Panc1 (cell line): ENCODE data around the gene HELLS. TPM values are rescaled to one million over a fixed set of nuclear protein-coding genes. Genes with fewer than 3 reads are reported as not detected.
"Not testable (repeated sequence)": the region's sequence is repeated elsewhere in the genome, so short reads cannot be mapped to it uniquely, and the experiment has no call there.

Experiments used
- ATAC-seq: fragments of 200-7000 bp; cut with Tn5 transposase; 2 replicates; pipeline ENCODE4 v1.9.1; 2020; ENCODE audit warnings: mild to moderate bottlenecking, moderate library complexity
- BruUV-seq: library from RNA; stranded (reverse); fragments of 400-500 nt; replicated peaks from 2 replicates; lab custom pipeline; 2021; lab: Mats Ljungman, UMichigan
- CTCF ChIA-PET: fragments of 300-600 bp; sonication (Branson Sonifier 250); formaldehyde crosslinking; loops from one replicate; lab custom pipeline; 2022; ENCODE audit warnings: antibody characterized with exemption; lab: Charles Lee
- POLR2A ChIA-PET: fragments of 300-600 bp; sonication (Branson Sonifier 250); formaldehyde crosslinking; loops from one replicate; lab custom pipeline; 2022; ENCODE audit warnings: antibody characterized with exemption; lab: Charles Lee
- DNase-seq: peaks from one replicate; pipeline ENCODE4 v3.0.0-alpha.2; 2010; ENCODE audit warnings: low read depth, low spot score
- H3K27ac ChIP-seq: 2 replicates; pipeline ENCODE4 v1.5.1; 2011; ENCODE audit warnings: mild to moderate bottlenecking, low read length, inconsistent platforms
- H3K27me3 ChIP-seq: fragments of 200-500 bp; sonication (Bioruptor generic); 2 replicates; pipeline ENCODE4 v1.6.0; 2014; ENCODE audit warnings: low read length, inconsistent platforms; ENCODE audit not compliant: control insufficient read depth, insufficient read depth
- H3K36me3 ChIP-seq: fragments of 200-500 bp; sonication (Bioruptor generic); 2 replicates; pipeline ENCODE4 v1.5.1; 2014; ENCODE audit warnings: inconsistent platforms, mild to moderate bottlenecking, low read length, moderate library complexity; ENCODE audit not compliant: control insufficient read depth, insufficient read depth
- H3K4me1 ChIP-seq: 2 replicates; pipeline ENCODE4 v1.5.1; 2011; ENCODE audit warnings: inconsistent platforms, mild to moderate bottlenecking, low read length, moderate library complexity; ENCODE audit not compliant: control insufficient read depth, insufficient read depth
- H3K4me3 ChIP-seq, 2 experiments: 2 replicates each; pipeline ENCODE4 v1.5.1; 2011 to 2012; ENCODE audit warnings: low read depth in 2 of 2, low read length in 2 of 2, mild to moderate bottlenecking in 2 of 2, inconsistent platforms in 1 of 2, moderate library complexity in 1 of 2
- H3K9me3 ChIP-seq: fragments of 200-500 bp; sonication (Bioruptor generic); 2 replicates; pipeline ENCODE4 v1.5.1; 2014; ENCODE audit warnings: low read depth, mild to moderate bottlenecking, inconsistent platforms, low read length, moderate library complexity; ENCODE audit not compliant: control insufficient read depth, insufficient read depth
- CTCF ChIP-seq: fragments of 450-650 bp; IDR thresholded peaks from 2 replicates; pipeline ENCODE4 v1.5.1; 2017; ENCODE audit warnings: mild to moderate bottlenecking
- POLR2AphosphoS5 ChIP-seq: IDR thresholded peaks from 2 replicates; pipeline ENCODE4 v1.6.1; 2012; ENCODE audit warnings: mild to moderate bottlenecking, low read depth, low read length, moderate library complexity
- REST ChIP-seq, 2 experiments: IDR thresholded peaks; 2 replicates each; pipeline ENCODE4 v1.6.1; 2011 to 2012; ENCODE audit warnings: low read depth in 2 of 2, control low read depth in 1 of 2, low read length in 1 of 2, mild to moderate bottlenecking in 1 of 2, moderate library complexity in 1 of 2; ENCODE audit not compliant: insufficient read depth in 1 of 2
- SIN3A ChIP-seq: IDR thresholded peaks from 2 replicates; pipeline ENCODE4 v1.6.1; 2012; ENCODE audit warnings: low read depth, mild to moderate bottlenecking, low read length, moderate library complexity, borderline replicate concordance; ENCODE audit not compliant: insufficient read depth
- TCF7L2 ChIP-seq: IDR thresholded peaks from 2 replicates; pipeline ENCODE4 v1.6.1; 2011; ENCODE audit warnings: mild to moderate bottlenecking, low read depth, low read length, inconsistent platforms
- in situ Hi-C: cut with HindIII; loops from 2 replicates; pipeline ENCODE4 v1.10.0; 2016; ENCODE audit warnings: low sequenced_read_pairs, low pct_unique_long_range_greater_than_20kb
- intact Hi-C: fragments of 100-400 bp; cut with micrococcal nuclease; formaldehyde crosslinking; loops from one replicate; pipeline ENCODE4 v1.10.0; 2022; ENCODE audit not compliant: unreplicated experiment
- total RNA-seq: library from RNA; stranded (reverse); gene quantifications from one replicate; pipeline ENCODE4 v1.2.1, GENCODE V29; 2021; ENCODE audit not compliant: unreplicated experiment

The HELLS gene
- total RNA-seq, 1 experiment from 2014 or later: 145 TPM

GRCh38 chr10:94549221-94549620 lies 3.6 kb downstream of the HELLS start:
- Histone ChIP-seq H3K9me3 (no peaks in the 10 kb centered on the region), H3K27ac (peak overlapping the region; percentile 48; the same call in 1 of the 2 replicates), H3K36me3 (peaks cover 11% of the 10 kb centered on the region), H3K27me3 (no peaks in the 10 kb centered on the region), H3K4me1 (peaks cover 24% of the 10 kb centered on the region), H3K4me3 (no peak overlapping the region)
- TF ChIP-seq REST (IDR thresholded peaks at IDR 0.05; ENCODE audit: insufficient read depth in 1 of 2, low read depth in 2 of 2, low read length in 1 of 2): no peak
- TF ChIP-seq CTCF: no peak
- TF ChIP-seq TCF7L2: no peak
- no peak for TF ChIP-seq POLR2AphosphoS5
- TF ChIP-seq SIN3A: no peak
- ChIA-PET POLR2A (no interaction called here), CTCF (no interaction called here)
- DNase-seq: no peak
- intact Hi-C loops: no loop called here
- ATAC-seq: no peak
- in situ Hi-C loops: no loop called here
- BruUV-seq: no TSS peak

GRCh38 chr10:94567714-94568307 lies 22.2 kb downstream of the HELLS start:
- intact Hi-C loops, CTCF ChIA-PET, H3K4me3 ChIP-seq, BruUV-seq, H3K27me3 ChIP-seq, in situ Hi-C loops, DNase-seq, POLR2A ChIA-PET, H3K27ac ChIP-seq, H3K9me3 ChIP-seq, H3K4me1 ChIP-seq, ATAC-seq: not testable (repeated sequence)
- H3K36me3 ChIP-seq: peaks cover 13% of the 10 kb centered on the region; the same call in 1 of the 2 replicates

- no TSS peak for BruUV-seq
- POLR2A ChIA-PET: no interaction called here
- Histone ChIP-seq H3K4me3 (no peak overlapping the region), H3K27me3 (no peaks in the 10 kb centered on the region), H3K4me1 (no peaks in the 10 kb centered on the region), H3K9me3 (no peaks in the 10 kb centered on the region), H3K36me3 (peaks cover 21% of the 10 kb centered on the region), H3K27ac (no peak overlapping the region)
- no peak for DNase-seq
- CTCF ChIA-PET: no interaction called here
- ATAC-seq: no peak
- in situ Hi-C loops (no loop called here), intact Hi-C loops (no loop called here)
- no peak for TF ChIP-seq REST (IDR thresholded peaks at IDR 0.05; ENCODE audit: insufficient read depth in 1 of 2, low read depth in 2 of 2, low read length in 1 of 2)
- TF ChIP-seq CTCF: no peak
- TF ChIP-seq POLR2AphosphoS5: no peak
- no peak for TF ChIP-seq SIN3A
- no peak for TF ChIP-seq TCF7L2
These were observed 25.5 kb downstream of the HELLS start for GRCh38 chr10:94571081-94571480.
